ENCODE results near the gene UCHL3.

- TF ChIP-seq POLR2A (IDR thresholded peaks at IDR 0.05; ENCODE audit: low read depth, low read length) (no peak), RCOR1 (IDR thresholded peaks at IDR 0.05; ENCODE audit: insufficient replicate concordance, low read length) (no peak), MAFK (IDR thresholded peaks at IDR 0.05; ENCODE audit: low read depth, low read length) (no peak)
Measured at GRCh38 chr13:75596657-75597182, 47.1 kb downstream of the UCHL3 start.
